ENCODE results near the gene BLOC1S6. TPM values are rescaled to one million over a fixed set of nuclear protein-coding genes. Genes with fewer than 3 reads are reported as not detected.

Gene BLOC1S6
- total and polyA plus RNA-seq, 12 donors = 8.6 to 33.9 (median 28.0) TPM

DNA sequence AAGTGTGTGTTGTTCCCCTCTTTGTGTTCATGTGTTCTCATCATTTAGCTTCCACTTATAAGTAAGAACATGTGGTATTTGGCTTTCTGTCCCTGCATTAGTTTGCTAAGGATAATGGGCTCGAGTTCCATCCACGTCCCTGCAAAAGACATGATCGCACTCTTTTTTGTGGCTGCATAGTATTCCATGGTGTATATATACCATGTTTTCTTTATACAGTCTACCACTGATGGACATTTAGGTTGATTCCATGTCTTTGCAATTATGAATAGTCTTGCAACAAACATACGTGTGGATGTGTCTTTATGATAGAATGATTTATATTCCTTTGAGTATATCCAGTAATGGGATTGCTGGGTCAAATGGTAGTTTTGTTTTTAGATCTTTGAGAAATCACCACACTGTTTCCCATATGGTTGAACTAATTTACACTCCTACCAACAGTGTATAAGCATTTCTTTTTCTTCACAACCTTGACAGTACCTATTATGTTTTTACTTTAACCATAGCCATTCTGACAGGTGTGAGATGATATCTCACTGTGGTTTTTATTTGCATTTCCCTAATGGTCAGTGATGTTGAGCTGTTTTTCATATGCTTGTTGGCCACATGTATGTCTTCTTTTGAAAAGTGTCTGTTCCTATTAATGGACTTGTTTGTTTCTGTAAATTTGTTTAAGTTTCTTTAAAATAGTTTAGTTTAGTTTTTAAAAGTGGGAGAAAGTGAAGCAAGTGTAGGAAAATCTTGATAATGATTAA lies 42.7 kb upstream of the BLOC1S6 start:
- TF ChIP-seq, protein P1, sequence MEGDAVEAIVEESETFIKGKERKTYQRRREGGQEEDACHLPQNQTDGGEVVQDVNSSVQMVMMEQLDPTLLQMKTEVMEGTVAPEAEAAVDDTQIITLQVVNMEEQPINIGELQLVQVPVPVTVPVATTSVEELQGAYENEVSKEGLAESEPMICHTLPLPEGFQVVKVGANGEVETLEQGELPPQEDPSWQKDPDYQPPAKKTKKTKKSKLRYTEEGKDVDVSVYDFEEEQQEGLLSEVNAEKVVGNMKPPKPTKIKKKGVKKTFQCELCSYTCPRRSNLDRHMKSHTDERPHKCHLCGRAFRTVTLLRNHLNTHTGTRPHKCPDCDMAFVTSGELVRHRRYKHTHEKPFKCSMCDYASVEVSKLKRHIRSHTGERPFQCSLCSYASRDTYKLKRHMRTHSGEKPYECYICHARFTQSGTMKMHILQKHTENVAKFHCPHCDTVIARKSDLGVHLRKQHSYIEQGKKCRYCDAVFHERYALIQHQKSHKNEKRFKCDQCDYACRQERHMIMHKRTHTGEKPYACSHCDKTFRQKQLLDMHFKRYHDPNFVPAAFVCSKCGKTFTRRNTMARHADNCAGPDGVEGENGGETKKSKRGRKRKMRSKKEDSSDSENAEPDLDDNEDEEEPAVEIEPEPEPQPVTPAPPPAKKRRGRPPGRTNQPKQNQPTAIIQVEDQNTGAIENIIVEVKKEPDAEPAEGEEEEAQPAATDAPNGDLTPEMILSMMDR (IDR thresholded peaks at IDR 0.05) = no peak
- no peak overlapping the region for H3K4me3 ChIP-seq
- H3K27me3 ChIP-seq = peaks cover 0 to 1% (median 0%) of the 10 kb centered on the region in 7 donors
- DNase-seq = no peak
- ATAC-seq = no peak
- H3K27ac ChIP-seq = no peak overlapping the region
- 87% methylated on average over 4 of the region's 4 CpGs for WGBS, 2 donors
- no peaks in the 10 kb centered on the region for H3K9me3 ChIP-seq
- no peaks in the 10 kb centered on the region for H3K4me1 ChIP-seq
- no peaks in the 10 kb centered on the region for H3K36me3 ChIP-seq
- intact Hi-C loops (cut with DNase I) = no loop called here

DNA sequence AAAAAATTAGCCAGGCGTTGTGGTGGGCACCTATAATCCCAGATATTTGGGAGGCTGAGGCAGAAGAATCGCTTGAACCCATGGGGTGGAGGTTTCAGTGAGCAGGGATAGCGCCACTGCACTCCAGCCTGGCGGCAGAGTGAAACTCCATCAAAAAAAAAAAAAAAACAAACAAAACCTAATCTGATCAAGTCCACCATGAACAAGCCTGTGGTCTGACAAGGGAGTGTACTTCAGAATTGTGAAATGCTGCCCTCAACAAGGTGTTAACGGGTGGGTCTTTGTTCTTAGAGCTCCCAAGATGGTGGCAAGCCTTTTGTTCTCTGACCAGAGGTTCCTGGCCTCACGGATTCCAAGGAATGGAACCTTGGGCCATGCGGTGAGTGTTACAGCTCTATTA lies 40.4 kb upstream of the BLOC1S6 start:
- Histone ChIP-seq H3K27me3 (peaks cover 0 to 3% (median 0%) of the 10 kb centered on the region in 7 donors), H3K9me3 (no peaks in the 10 kb centered on the region), H3K4me3 (no peak overlapping the region), H3K4me1 (no peaks in the 10 kb centered on the region), H3K36me3 (no peaks in the 10 kb centered on the region), H3K27ac (no peak overlapping the region)
- TF ChIP-seq, protein P1 (IDR thresholded peaks at IDR 0.05) = no peak
- ATAC-seq = no peak
- DNase-seq = no peak
- WGBS, 2 donors = 87 to 89% methylated on average over 7 of the region's 7 CpGs
- intact Hi-C loops (cut with DNase I) = no loop called here

DNA sequence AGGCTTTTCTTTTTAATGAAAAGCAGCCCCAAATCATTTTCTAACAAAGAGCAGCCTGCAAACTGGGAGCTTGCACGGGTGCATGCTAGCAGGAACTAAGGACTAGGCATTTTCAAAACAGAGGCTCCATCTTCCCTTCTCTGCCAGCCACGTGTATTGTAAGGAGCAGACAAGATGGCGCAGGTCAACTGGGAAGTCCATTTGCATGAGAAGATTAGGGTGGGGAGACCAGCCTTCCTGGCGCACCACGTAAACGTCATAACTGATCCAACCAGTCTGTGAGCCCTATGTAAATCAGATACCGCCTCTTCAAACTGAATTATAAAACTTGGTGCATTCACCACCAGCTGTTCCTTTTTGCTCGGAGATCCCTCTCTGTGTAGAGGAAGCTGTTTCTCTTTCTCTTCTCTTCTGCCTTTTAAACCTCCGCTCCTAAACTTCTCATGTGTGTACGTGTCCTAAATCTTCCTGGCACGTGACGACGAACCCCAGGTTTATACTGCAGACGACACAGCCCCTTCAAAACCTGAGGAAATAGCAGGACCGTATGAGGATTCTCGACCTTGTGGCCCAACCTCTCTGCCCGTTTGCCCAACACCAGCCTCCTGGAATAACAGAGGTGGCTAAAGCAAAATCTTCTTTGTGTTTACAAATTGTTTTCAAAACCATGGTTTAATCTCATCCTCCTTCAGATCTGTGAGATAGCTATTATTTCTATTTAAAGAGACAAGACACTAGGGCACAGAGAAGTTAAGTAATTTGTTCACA lies 38.2 kb upstream of the BLOC1S6 start:
- DNase-seq = no peak
- intact Hi-C loops (cut with DNase I) = no loop called here
- Histone ChIP-seq H3K9me3 (no peaks in the 10 kb centered on the region), H3K27ac (no peak overlapping the region), H3K36me3 (no peaks in the 10 kb centered on the region), H3K27me3 (peaks cover 0 to 3% (median 0%) of the 10 kb centered on the region in 7 donors), H3K4me3 (no peak overlapping the region), H3K4me1 (no peaks in the 10 kb centered on the region)
- ATAC-seq = no peak
- TF ChIP-seq, protein P1 (IDR thresholded peaks at IDR 0.05) = no peak
- 82 to 84% methylated on average over 17 of the region's 17 CpGs for WGBS, 2 donors

DNA sequence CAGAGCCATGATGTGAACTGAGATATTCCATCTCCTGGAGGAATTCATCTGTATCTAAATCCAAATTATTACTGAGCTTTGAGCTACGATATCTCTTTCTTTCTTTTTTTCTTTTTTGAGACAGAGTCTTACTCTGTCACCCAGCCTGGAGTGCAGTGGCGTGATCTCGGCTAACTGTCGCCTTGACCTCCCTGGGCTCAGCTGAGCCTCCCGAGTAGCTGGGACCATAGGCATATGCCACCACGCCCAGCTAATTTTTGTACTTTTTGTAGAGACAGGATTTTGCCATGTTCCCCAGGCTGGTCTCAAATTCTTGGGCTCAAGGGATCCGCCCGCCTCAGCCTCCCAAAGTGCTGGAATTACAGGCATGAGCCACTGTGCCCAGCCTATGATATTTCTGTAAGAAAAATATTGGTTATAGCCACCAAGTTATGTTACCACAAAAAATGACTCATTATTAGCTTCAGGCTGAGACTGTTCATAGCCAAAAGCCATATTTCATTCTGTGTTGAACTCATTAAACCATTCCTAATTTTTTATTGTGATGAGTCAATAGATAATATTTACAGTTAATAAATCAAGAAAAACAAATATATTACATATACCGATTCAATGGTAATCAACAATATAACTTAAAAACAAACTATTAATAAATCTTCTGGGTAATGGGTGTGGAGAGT lies 37.5 kb upstream of the BLOC1S6 start:
- TF ChIP-seq, protein P1 (IDR thresholded peaks at IDR 0.05) = no peak
- H3K27me3 ChIP-seq = peaks cover 0 to 3% (median 0%) of the 10 kb centered on the region in 7 donors
- no peak overlapping the region for H3K27ac ChIP-seq
- DNase-seq (no peak), ATAC-seq (no peak)
- no peaks in the 10 kb centered on the region for H3K36me3 ChIP-seq
- H3K4me3 ChIP-seq = no peak overlapping the region
- intact Hi-C loops (cut with DNase I) = no loop called here
- H3K4me1 ChIP-seq = no peaks in the 10 kb centered on the region
- H3K9me3 ChIP-seq = no peaks in the 10 kb centered on the region
- 90 to 92% methylated on average over 9 of the region's 9 CpGs for WGBS, 2 donors

All from heart right ventricle (tissue), 16 donors.